ENCODE results near the gene XXYLT1. TPM values are rescaled to one million over a fixed set of nuclear protein-coding genes. Genes with fewer than 3 reads are reported as not detected.

Gene XXYLT1
- total RNA-seq, 2 experiments from 2014 or later, result 17.2 to 19.6 TPM

GRCh38 chr3:195099951-195100785 lies 170.8 kb downstream of the XXYLT1 start:
- Histone ChIP-seq H3K27ac (ENCODE audit: low read depth, low read length, poor library complexity, severe bottlenecking) (no peak overlapping the region), H4K20me1 (ENCODE audit: insufficient read depth, low read length) (no peaks in the 10 kb centered on the region), H3K79me2 (ENCODE audit: insufficient read depth, low read depth, low read length) (no peaks in the 10 kb centered on the region), H3K9me2 (ENCODE audit: insufficient read depth, low read length) (no peaks in the 10 kb centered on the region), H3K4me1 (ENCODE audit: insufficient read depth, low read length, poor library complexity, severe bottlenecking) (peaks cover 21% of the 10 kb centered on the region), H3K9me3 (ENCODE audit: low read length) (no peaks in the 10 kb centered on the region), H3K4me3 (ENCODE audit: low read depth, low read length, poor library complexity, severe bottlenecking) (no peak overlapping the region), H3K36me3 (ENCODE audit: insufficient read depth, low read length) (no peaks in the 10 kb centered on the region), H3K4me2 (ENCODE audit: low read length) (no peak overlapping the region), H2AFZ (ENCODE audit: low read length) (no peak overlapping the region)
- no TSS peak for BruUV-seq (replicated peaks)
- ChIA-PET CTCF (ENCODE audit: unreplicated experiment) (no interaction called here), POLR2A (interaction anchor here (0.7 kb wide), 1 partner anchor 331 kb away, joined by 3 read pairs; no protein-coding TSS in a partner anchor)
- TF ChIP-seq CTCF (conservative IDR thresholded peaks at IDR 0.05; ENCODE audit: low read length), result no peak
- no peak for TF ChIP-seq EZH2phosphoT487 (IDR thresholded peaks at IDR 0.05; ENCODE audit: borderline replicate concordance, low read depth, low read length)
- intact Hi-C loops (cut with micrococcal nuclease; ENCODE audit: unreplicated experiment), result no loop called here
- no peak for DNase-seq (ENCODE audit: low spot score)

- no peaks in the 10 kb centered on the region for H3K9me3 ChIP-seq (ENCODE audit: low read length)
- H3K4me1 ChIP-seq (ENCODE audit: insufficient read depth, low read length, poor library complexity, severe bottlenecking), result peaks cover 33% of the 10 kb centered on the region
- no peak overlapping the region for H3K4me2 ChIP-seq (ENCODE audit: low read length)
- no peaks in the 10 kb centered on the region for H3K79me2 ChIP-seq (ENCODE audit: insufficient read depth, low read depth, low read length)
- ChIA-PET CTCF (ENCODE audit: unreplicated experiment) (no interaction called here), POLR2A (interaction anchor here (0.7 to 0.8 kb wide), 2 partner anchors 35 to 330 kb away, joined by 3 read pairs; no protein-coding TSS in a partner anchor)
- no peak overlapping the region for H2AFZ ChIP-seq (ENCODE audit: low read length)
- no peak for DNase-seq (ENCODE audit: low spot score)
- no peaks in the 10 kb centered on the region for H3K36me3 ChIP-seq (ENCODE audit: insufficient read depth, low read length)
- H3K27ac ChIP-seq (ENCODE audit: low read depth, low read length, poor library complexity, severe bottlenecking), result no peak overlapping the region
- no peak overlapping the region for H3K4me3 ChIP-seq (ENCODE audit: low read depth, low read length, poor library complexity, severe bottlenecking)
- intact Hi-C loops (cut with micrococcal nuclease; ENCODE audit: unreplicated experiment), result no loop called here
- BruUV-seq (replicated peaks), result no TSS peak
- TF ChIP-seq EZH2phosphoT487 (IDR thresholded peaks at IDR 0.05; ENCODE audit: borderline replicate concordance, low read depth, low read length) (no peak), CTCF (conservative IDR thresholded peaks at IDR 0.05; ENCODE audit: low read length) (no peak)
- no peaks in the 10 kb centered on the region for H4K20me1 ChIP-seq (ENCODE audit: insufficient read depth, low read length)
- H3K9me2 ChIP-seq (ENCODE audit: insufficient read depth, low read length), result no peaks in the 10 kb centered on the region
Measured at GRCh38 chr3:195098741-195099525, 172.0 kb downstream of the XXYLT1 start.

Data from OCI-LY7 (cell line).